Omental fat pad (tissue), 4 donors: Measurements from ENCODE around the gene ZNF664. TPM values are rescaled to one million over a fixed set of nuclear protein-coding genes. Genes with fewer than 3 reads are reported as not detected.

Source experiments
- ATAC-seq: fragments of 150-250 bp; one replicate; pipeline ENCODE4 v1.9.1; 2016; ENCODE audit warnings: mild to moderate bottlenecking, moderate library complexity; ENCODE audit not compliant: low FRiP score
- DNase-seq: peaks from one replicate; pipeline ENCODE4 v3.0.0-alpha.2; 2019; ENCODE audit warnings: low spot score
- total RNA-seq, 4 donors: library from RNA; depleted of rRNA; stranded (reverse); fragments of >200 nt; gene quantifications; one replicate each; pipeline ENCODE4 v1.1.0, GENCODE V29; 2016
- TF ChIP-seq, protein P1 (sequence below), 3 donors: fragments of 450-650 bp; IDR thresholded peaks; one replicate each; pipeline ENCODE4 v1.5.1; 2016 to 2017; ENCODE audit warnings: antibody characterized with exemption in 3 of 3, mild to moderate bottlenecking in 3 of 3, moderate library complexity in 2 of 3

The ZNF664 gene
- total RNA-seq, 4 donors from 2014 or later: 61.8 to 96.0 (median 71.5) TPM

DNA sequence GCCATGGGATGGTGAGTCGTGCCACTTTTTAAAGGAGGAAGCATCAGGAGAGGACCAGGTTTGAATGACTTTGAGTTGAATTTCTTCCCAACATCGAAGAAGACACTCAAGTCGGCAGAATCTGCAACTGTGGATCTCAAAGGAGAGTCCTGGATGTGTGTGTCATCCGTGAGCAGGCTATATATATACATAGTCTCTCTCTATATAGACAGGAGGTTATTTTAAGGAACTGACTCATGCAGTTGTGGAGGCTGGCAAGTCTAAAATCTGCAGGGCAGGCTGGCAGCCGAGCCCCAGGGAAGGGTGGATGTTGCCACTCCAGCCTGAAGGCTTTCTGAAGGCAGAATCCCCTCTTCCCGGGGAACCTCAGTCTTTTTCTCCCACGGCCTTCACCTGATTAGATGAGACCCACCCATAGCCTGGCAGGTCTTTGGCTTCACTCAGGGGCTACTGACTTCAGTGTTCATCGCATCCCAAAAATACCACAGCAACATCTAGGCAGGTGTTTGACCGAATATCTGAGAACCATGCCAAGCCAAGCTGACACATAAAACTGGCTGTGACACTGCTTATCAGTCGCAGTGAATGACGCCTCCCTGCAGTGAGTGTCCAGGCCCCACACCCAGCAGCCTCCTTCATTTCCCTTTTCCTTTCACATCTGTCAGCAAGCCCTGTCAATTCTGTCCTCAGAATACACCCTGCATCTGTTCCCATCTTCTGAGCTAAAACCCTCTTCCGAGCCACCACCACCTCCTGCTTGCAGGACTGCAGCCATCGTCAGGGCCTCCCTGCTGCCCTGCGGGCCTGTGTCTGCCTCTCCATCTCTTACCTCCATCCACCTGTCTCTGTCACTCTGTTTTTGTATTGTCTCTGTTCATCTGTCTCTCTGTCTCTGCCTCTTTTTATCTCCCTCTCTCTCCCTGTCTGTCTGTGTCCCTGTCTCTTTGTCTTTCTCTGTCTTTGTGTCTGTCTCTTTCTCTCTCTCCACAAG lies 54.0 kb downstream of the ZNF664 start:
- TF ChIP-seq, protein P1, sequence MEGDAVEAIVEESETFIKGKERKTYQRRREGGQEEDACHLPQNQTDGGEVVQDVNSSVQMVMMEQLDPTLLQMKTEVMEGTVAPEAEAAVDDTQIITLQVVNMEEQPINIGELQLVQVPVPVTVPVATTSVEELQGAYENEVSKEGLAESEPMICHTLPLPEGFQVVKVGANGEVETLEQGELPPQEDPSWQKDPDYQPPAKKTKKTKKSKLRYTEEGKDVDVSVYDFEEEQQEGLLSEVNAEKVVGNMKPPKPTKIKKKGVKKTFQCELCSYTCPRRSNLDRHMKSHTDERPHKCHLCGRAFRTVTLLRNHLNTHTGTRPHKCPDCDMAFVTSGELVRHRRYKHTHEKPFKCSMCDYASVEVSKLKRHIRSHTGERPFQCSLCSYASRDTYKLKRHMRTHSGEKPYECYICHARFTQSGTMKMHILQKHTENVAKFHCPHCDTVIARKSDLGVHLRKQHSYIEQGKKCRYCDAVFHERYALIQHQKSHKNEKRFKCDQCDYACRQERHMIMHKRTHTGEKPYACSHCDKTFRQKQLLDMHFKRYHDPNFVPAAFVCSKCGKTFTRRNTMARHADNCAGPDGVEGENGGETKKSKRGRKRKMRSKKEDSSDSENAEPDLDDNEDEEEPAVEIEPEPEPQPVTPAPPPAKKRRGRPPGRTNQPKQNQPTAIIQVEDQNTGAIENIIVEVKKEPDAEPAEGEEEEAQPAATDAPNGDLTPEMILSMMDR (IDR thresholded peaks at IDR 0.05): no peak
- DNase-seq (no peak), ATAC-seq (no peak)

DNA sequence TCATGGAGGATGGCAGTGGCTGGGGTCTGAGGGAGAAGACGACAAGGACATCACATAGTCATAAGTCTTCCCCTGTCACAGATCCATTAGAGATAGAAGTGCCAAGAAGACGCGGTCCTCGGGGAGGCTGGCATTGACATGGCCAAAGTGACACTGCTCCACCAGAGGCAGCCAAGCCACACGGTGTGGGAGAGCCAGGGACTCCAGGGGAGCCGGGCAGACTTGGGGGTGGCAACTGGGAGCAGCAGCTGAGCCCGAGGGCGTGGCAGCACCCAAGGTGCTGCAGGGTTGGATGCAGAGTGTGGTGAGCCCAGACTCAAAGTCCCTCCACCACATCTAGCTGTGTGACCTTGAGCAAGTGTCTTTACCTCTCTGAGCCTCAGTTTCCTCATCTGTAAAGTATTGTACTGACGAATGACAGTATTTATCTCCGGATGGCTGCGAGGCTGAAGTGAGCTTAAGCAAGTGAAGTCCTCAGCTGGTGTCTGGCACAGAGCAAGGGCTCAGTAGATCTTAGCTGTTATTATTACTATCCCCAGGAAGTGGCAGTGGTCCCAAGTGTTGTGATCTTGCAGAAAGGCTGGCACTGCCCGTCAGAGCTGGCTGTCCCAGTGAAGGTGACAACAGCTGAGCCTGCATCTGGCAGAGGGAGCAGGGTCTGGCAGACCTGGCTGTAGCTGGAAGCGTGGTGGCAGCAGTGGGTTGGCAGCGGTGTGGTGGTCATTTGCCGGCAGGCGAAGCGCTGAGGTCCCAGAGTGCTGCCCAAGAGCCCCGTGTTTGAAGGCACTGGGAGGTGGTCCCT lies 54.9 kb downstream of the ZNF664 start:
- ATAC-seq (no peak), DNase-seq (no peak)
- TF ChIP-seq, protein P1 (IDR thresholded peaks at IDR 0.05): no peak

DNA sequence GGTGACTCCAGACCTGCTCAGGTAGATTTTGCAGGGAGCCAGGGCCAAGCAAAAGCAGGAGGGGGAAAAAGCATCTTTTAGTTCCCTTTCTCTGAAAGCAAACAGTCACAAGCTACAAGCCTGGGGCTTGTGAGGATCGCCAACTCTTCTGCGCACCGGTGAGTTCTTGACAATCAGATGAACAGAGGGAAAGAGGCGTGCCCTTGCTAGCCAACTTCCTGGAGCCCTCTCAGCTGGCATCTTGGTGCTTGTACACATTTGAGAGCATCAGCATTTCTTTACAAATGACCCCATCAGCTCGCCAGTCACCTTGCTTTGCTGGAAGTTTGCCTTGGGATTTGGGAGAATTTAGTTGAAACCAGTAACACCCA lies 55.5 kb downstream of the ZNF664 start:
- ATAC-seq: no peak
- no peak for DNase-seq
- TF ChIP-seq, protein P1 (IDR thresholded peaks at IDR 0.05): no peak

DNA sequence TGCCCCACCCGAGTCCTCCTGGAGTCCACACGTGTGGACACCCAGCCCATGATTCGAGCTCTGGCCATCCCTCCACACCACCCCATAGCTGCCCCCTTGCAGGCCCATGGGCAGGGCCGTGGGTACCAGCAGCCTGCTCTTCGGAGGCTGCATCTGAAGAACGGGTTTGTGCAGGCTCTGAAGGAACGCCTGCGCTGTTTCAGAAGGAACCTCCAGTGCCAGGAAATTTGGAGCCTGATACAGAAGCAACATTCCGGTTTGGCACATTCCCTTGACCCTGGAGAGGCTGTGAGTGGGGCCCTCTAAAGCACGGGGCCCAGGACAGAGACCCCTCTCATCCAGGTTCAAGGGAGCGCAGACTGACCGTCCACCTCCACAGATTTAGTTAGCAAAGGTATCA lies 57.0 kb downstream of the ZNF664 start:
- peak; percentile 7 for ATAC-seq
- DNase-seq: no peak
- TF ChIP-seq, protein P1 (IDR thresholded peaks at IDR 0.05): no peak

DNA sequence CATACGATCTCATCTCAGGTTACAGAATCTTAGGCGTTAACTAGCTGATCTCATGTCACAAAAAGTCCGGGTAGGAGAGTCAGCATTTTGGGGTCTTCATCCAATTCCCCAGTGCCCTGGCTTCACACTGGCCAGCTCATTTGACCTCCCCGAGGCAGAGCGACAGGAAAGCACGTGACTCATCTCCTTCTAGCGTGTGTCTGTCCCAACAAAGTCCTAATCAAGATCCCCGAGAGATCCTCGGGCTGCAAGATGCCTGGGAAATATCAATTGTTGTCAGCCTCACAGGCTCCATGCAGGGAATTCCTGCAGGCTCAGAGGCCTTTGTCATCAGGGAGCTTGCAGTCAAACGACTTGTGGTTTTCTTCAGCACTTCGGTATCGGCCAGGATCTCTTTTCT lies 57.5 kb downstream of the ZNF664 start:
- peak; percentile 31 for ATAC-seq
- DNase-seq: no peak
- TF ChIP-seq, protein P1 (IDR thresholded peaks at IDR 0.05): no peak

DNA sequence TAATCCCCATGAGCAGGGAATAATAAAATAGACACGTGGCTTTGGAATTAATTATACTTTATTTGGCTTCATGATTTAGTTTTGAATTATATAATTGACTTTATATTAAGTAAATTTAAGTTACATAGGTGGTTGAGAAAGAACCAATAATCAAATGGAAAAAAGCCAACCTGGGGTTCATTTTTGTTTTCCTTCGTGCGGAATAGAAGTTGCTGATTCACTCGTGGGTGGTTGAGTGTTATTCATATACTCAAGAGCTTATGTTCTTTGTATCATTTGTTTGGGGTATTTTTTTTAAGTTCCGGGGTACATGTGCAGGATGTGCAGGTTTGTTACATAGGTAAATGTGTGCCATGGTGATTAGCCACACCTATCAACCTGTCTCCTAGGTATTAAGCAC lies 58.0 kb downstream of the ZNF664 start:
- TF ChIP-seq, protein P1 (IDR thresholded peaks at IDR 0.05): no peak
- ATAC-seq (no peak), DNase-seq (no peak)
